Activated gamma-delta T cell treated with anti-CD3 and anti-CD28 coated beads, Interleukin-2, amount 50 U/mL, for 16 hours (primary cell): ENCODE measurements around the gene GADD45G.

Source experiments
- DNase-seq: peaks from one replicate; pipeline ENCODE4 v3.0.0-alpha.2; 2020; ENCODE audit warnings: low read depth

The GADD45G gene

GRCh38 chr9:89609426-89610006, 4.7 kb downstream of the GADD45G start:
- no peak for DNase-seq

GRCh38 chr9:89610391-89610925, 5.6 kb downstream of the GADD45G start:
- no peak for DNase-seq

GRCh38 chr9:89611425-89611824, 6.6 kb downstream of the GADD45G start:
- no peak for DNase-seq

- DNase-seq = no peak
These were observed 7.9 kb downstream of the GADD45G start for GRCh38 chr9:89612566-89613278.

- DNase-seq = no peak
These were observed 9.4 kb downstream of the GADD45G start for GRCh38 chr9:89613912-89614892.

GRCh38 chr9:89615661-89616060, 10.8 kb downstream of the GADD45G start:
- no peak for DNase-seq

GRCh38 chr9:89616411-89616810, 11.6 kb downstream of the GADD45G start:
- no peak for DNase-seq

GRCh38 chr9:89617978-89618377, 13.2 kb downstream of the GADD45G start:
- no peak for DNase-seq

GRCh38 chr9:89619019-89619418, 14.2 kb downstream of the GADD45G start:
- no peak for DNase-seq

GRCh38 chr9:89619424-89620138, 14.8 kb downstream of the GADD45G start:
- no peak for DNase-seq

- no peak for DNase-seq
These were observed 16.2 kb downstream of the GADD45G start for GRCh38 chr9:89621031-89621430.

GRCh38 chr9:89621676-89622075, 16.9 kb downstream of the GADD45G start:
- DNase-seq = no peak

GRCh38 chr9:89622933-89623861, 18.4 kb downstream of the GADD45G start:
- no peak for DNase-seq

GRCh38 chr9:89623925-89624420, 19.2 kb downstream of the GADD45G start:
- no peak for DNase-seq

- DNase-seq = no peak
These were observed 21.2 kb downstream of the GADD45G start for GRCh38 chr9:89625721-89626687.

GRCh38 chr9:89626741-89627265, 22.0 kb downstream of the GADD45G start:
- DNase-seq = no peak

- no peak for DNase-seq
These were observed 23.8 kb downstream of the GADD45G start for GRCh38 chr9:89628601-89629000.

GRCh38 chr9:89629081-89629976, 24.5 kb downstream of the GADD45G start:
- no peak for DNase-seq
